CD4-positive, CD25-positive, alpha-beta regulatory T cell (primary cell): ENCODE data around the gene CDK18. TPM values are rescaled to one million over a fixed set of nuclear protein-coding genes. Genes with fewer than 3 reads are reported as not detected.

Source experiments
- ATAC-seq, 2 donors: fragments of 150-1000 bp; cut with Tn5 transposase; one replicate each; pipeline ENCODE4 v1.10.0; 2021; ENCODE audit warnings: low read depth in 2 of 2, moderate number of reproducible peaks in 2 of 2, moderate library complexity in 1 of 2
- DNase-seq, 3 donors: peaks; one replicate each; pipeline versions ENCODE4 v3.0.0 to v3.0.0-alpha.2; 2012 to 2022; ENCODE audit warnings: mixed read lengths in 1 of 3
- H3K27ac ChIP-seq: one replicate; pipeline ENCODE4 v1.7.0; 2013; ENCODE audit warnings: mild to moderate bottlenecking, low read length; ENCODE audit not compliant: insufficient read depth, poor library complexity, severe bottlenecking
- H3K27me3 ChIP-seq: one replicate; pipeline ENCODE4 v1.7.0; 2013; ENCODE audit warnings: low read length; ENCODE audit not compliant: control insufficient read depth, insufficient read depth
- H3K36me3 ChIP-seq: one replicate; pipeline ENCODE4 v1.7.0; 2013; ENCODE audit warnings: mild to moderate bottlenecking, low read length, moderate library complexity; ENCODE audit not compliant: control insufficient read depth, insufficient read depth
- H3K4me1 ChIP-seq: 2 replicates; pipeline ENCODE4 v1.7.0; 2013; ENCODE audit warnings: mild to moderate bottlenecking, low read length; ENCODE audit not compliant: insufficient read depth, control insufficient read depth, poor library complexity, severe bottlenecking
- H3K4me3 ChIP-seq: one replicate; pipeline ENCODE4 v1.7.0; 2013; ENCODE audit warnings: low read depth, mild to moderate bottlenecking, low read length, moderate library complexity
- H3K9me3 ChIP-seq, 2 experiments: 1 replicate in 1 of 2; 2 replicates in 1 of 2; pipeline ENCODE4 v1.7.0; 2013; ENCODE audit warnings: low read length in 2 of 2, mild to moderate bottlenecking in 1 of 2, moderate library complexity in 1 of 2; ENCODE audit not compliant: control insufficient read depth in 2 of 2
- H3K27ac Mint-ChIP-seq, 3 donors: one replicate each; pipeline ENCODE4 v1.8.0; 2020 to 2022; ENCODE audit warnings: mild to moderate bottlenecking in 3 of 3, mixed read lengths in 3 of 3, moderate library complexity in 2 of 3
- H3K27me3 Mint-ChIP-seq: one replicate; pipeline ENCODE4 v1.8.0; 2022; ENCODE audit warnings: mild to moderate bottlenecking, mixed read lengths
- H3K36me3 Mint-ChIP-seq: one replicate; pipeline ENCODE4 v1.8.0; 2020; ENCODE audit warnings: mixed read lengths
- H3K4me1 Mint-ChIP-seq, 4 donors: one replicate each; pipeline ENCODE4 v1.8.0; 2020 to 2022; ENCODE audit warnings: mixed read lengths in 4 of 4, mild to moderate bottlenecking in 1 of 4
- H3K4me3 Mint-ChIP-seq, 4 donors: one replicate each; pipeline ENCODE4 v1.8.0; 2020 to 2022; ENCODE audit warnings: mild to moderate bottlenecking in 4 of 4, mixed read lengths in 4 of 4, moderate library complexity in 3 of 4
- H3K9me3 Mint-ChIP-seq, 7 donors: one replicate each; pipeline ENCODE4 v1.8.0; 2020 to 2022; ENCODE audit warnings: mixed read lengths in 7 of 7, mild to moderate bottlenecking in 3 of 7, moderate library complexity in 2 of 7
- polyA plus RNA-seq, 4 donors: library from polyadenylated mRNA; unstranded; fragments of 300-500 nt; fragmentation: Illumina TruSeq; gene quantifications; one replicate each; pipeline ENCODE4 v1.2.3, GENCODE V29; 2021
- total RNA-seq: library from RNA; stranded (reverse); gene quantifications from one replicate; pipeline ENCODE4 v1.2.3, GENCODE V29; 2022

The CDK18 gene
- total and polyA plus RNA-seq, 5 donors from 2014 or later: 0.49 TPM; not detected in 4

DNA sequence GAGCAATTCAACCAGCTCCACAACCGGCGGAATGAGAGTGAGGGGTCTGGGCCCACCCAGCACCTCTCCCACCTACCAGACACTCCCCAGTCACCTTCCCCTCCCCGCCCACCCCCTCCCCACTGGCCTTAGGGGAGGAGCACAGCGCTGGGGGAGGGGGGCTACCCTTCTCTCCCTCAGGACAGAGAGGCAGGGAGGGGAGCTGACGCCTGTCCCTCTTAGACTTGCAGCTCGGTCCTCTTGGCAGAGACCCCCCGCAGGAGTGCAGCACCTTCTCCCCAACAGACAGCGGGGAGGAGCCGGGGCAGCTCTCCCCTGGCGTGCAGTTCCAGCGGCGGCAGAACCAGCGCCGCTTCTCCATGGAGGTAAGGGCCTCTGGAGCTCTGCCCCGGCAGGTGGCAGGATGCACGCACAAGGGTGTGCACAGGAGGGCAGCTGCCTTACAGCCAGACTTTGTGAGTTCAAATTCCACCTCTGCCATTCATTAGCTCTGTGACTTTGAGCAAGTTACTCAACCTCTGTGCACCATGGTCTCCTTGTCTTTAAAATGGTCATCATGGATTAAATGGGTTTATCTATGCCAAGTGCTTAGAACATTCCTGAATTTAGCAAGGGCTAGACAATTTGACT lies 18.9 kb downstream of the CDK18 start:
- DNase-seq (no peak), ATAC-seq (no peak)
- no peaks in the 10 kb centered on the region for H3K4me1 Mint-ChIP-seq
- no peaks in the 10 kb centered on the region for H3K36me3 Mint-ChIP-seq
- H3K4me3 ChIP-seq: no peak overlapping the region
- H3K27me3 ChIP-seq: no peaks in the 10 kb centered on the region
- H3K4me1 ChIP-seq: no peaks in the 10 kb centered on the region
- no peak overlapping the region for H3K4me3 Mint-ChIP-seq
- no peak overlapping the region for H3K27ac ChIP-seq
- H3K36me3 ChIP-seq: no peaks in the 10 kb centered on the region
- no peaks in the 10 kb centered on the region for H3K9me3 Mint-ChIP-seq
- H3K27me3 Mint-ChIP-seq: peaks cover 9% of the 10 kb centered on the region
- no peak overlapping the region for H3K27ac Mint-ChIP-seq
- H3K9me3 ChIP-seq: no peaks in the 10 kb centered on the region

GRCh38 chr1:205523891-205524793 lies 19.7 kb downstream of the CDK18 start:
- Histone ChIP-seq H3K4me1 (no peaks in the 10 kb centered on the region), H3K4me3 (no peak overlapping the region), H3K27me3 (no peaks in the 10 kb centered on the region), H3K9me3 (no peaks in the 10 kb centered on the region), H3K36me3 (no peaks in the 10 kb centered on the region), H3K27ac (no peak overlapping the region)
- H3K27ac Mint-ChIP-seq: no peak overlapping the region
- no peaks in the 10 kb centered on the region for H3K36me3 Mint-ChIP-seq
- H3K4me1 Mint-ChIP-seq: no peaks in the 10 kb centered on the region
- no peaks in the 10 kb centered on the region for H3K9me3 Mint-ChIP-seq
- peaks cover 9% of the 10 kb centered on the region for H3K27me3 Mint-ChIP-seq
- DNase-seq: peak; percentile 49 to 65 (median 64)
- peak in 1 of 2 donors; percentile 34 for ATAC-seq
- H3K4me3 Mint-ChIP-seq: no peak overlapping the region

- peaks cover 14% of the 10 kb centered on the region for H3K27me3 Mint-ChIP-seq
- no peak overlapping the region for H3K27ac ChIP-seq
- H3K36me3 Mint-ChIP-seq: no peaks in the 10 kb centered on the region
- no peak overlapping the region for H3K4me3 Mint-ChIP-seq
- H3K4me3 ChIP-seq: no peak overlapping the region
- no peak for ATAC-seq
- H3K4me1 Mint-ChIP-seq: peaks cover 0 to 5% (median 3%) of the 10 kb centered on the region in 4 donors
- H3K9me3 Mint-ChIP-seq: no peaks in the 10 kb centered on the region
- H3K27ac Mint-ChIP-seq: no peak overlapping the region
- H3K9me3 ChIP-seq: no peaks in the 10 kb centered on the region
- H3K36me3 ChIP-seq: no peaks in the 10 kb centered on the region
- peaks cover under 1% of the 10 kb centered on the region for H3K27me3 ChIP-seq
- DNase-seq: no peak
- H3K4me1 ChIP-seq: no peaks in the 10 kb centered on the region
Observed at GRCh38 chr1:205524794-205525101, 20.3 kb downstream of the CDK18 start.

DNA sequence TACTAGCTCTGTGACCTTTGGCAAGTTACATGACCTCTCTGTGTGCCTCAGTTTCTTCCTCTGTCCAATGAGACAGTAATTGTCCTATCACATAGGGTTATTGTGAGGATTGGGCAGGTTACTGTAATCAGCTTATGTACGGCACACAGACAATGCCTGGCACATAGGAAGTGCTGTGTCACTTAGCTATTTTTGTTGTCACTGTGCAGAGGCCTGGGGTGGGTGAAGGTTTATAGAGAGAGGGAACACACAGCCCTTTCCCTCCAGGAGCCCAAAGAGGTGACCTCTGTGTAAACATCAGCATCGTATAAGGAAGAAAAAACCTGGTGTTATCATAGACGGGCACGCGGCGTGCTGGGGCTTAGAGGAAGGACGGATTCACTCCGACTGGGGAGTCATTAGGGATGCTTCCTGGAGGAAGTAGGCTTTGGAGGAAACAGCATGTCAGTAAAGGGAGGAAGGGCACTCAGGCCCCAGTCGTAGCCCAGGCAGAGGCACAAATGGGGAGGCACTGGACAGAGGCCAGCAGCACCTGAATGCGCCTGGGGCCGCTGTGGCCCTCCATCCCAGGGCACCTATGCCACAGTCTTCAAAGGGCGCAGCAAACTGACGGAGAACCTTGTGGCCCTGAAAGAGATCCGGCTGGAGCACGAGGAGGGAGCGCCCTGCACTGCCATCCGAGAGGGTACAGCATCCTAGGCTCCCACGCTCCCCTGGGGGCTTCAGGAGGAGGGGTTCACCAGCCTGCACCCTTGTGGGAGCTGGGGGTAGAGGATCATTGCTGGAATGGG lies 21.2 kb downstream of the CDK18 start:
- H3K27me3 ChIP-seq: peaks cover 2% of the 10 kb centered on the region

GRCh38 chr1:205526431-205526830 lies 22.0 kb downstream of the CDK18 start:
- no peak for ATAC-seq

More for the DNA sequence above, 21.2 kb downstream of the CDK18 start:
- H3K36me3 Mint-ChIP-seq: no peaks in the 10 kb centered on the region
- peaks cover 0 to 6% (median 3%) of the 10 kb centered on the region in 4 donors for H3K4me1 Mint-ChIP-seq
- DNase-seq (no peak), ATAC-seq (no peak)
- H3K4me3 ChIP-seq: no peak overlapping the region
- no peak overlapping the region for H3K4me3 Mint-ChIP-seq
- H3K4me1 ChIP-seq: no peaks in the 10 kb centered on the region
- H3K9me3 ChIP-seq: no peaks in the 10 kb centered on the region
- H3K27ac Mint-ChIP-seq: no peak overlapping the region
- peaks cover 7% of the 10 kb centered on the region for H3K27me3 Mint-ChIP-seq
- no peak overlapping the region for H3K27ac ChIP-seq
- H3K36me3 ChIP-seq: no peaks in the 10 kb centered on the region
- H3K9me3 Mint-ChIP-seq: no peaks in the 10 kb centered on the region

GRCh38 chr1:205527931-205528330 lies 23.5 kb downstream of the CDK18 start:
- Histone ChIP-seq H3K9me3 (no peaks in the 10 kb centered on the region), H3K27me3 (peaks cover 2% of the 10 kb centered on the region), H3K4me3 (no peak overlapping the region), H3K27ac (no peak overlapping the region), H3K4me1 (no peaks in the 10 kb centered on the region), H3K36me3 (no peaks in the 10 kb centered on the region)
- H3K36me3 Mint-ChIP-seq: no peaks in the 10 kb centered on the region
- H3K27me3 Mint-ChIP-seq: peaks cover 6% of the 10 kb centered on the region
- no peak overlapping the region for H3K27ac Mint-ChIP-seq
- H3K4me3 Mint-ChIP-seq: no peak overlapping the region
- H3K4me1 Mint-ChIP-seq: peaks cover 0 to 6% (median 3%) of the 10 kb centered on the region in 4 donors
- no peak for ATAC-seq
- no peak for DNase-seq
- H3K9me3 Mint-ChIP-seq: no peaks in the 10 kb centered on the region

More at GRCh38 chr1:205526431-205526830, 22.0 kb downstream of the CDK18 start:
- Mint-ChIP-seq H3K27ac (no peak overlapping the region), H3K4me1 (peaks cover 0 to 6% (median 3%) of the 10 kb centered on the region in 4 donors), H3K27me3 (peaks cover 6% of the 10 kb centered on the region), H3K9me3 (no peaks in the 10 kb centered on the region), H3K4me3 (no peak overlapping the region), H3K36me3 (no peaks in the 10 kb centered on the region)
- H3K4me3 ChIP-seq: no peak overlapping the region
- H3K9me3 ChIP-seq: no peaks in the 10 kb centered on the region
- peaks cover 2% of the 10 kb centered on the region for H3K27me3 ChIP-seq
- no peaks in the 10 kb centered on the region for H3K4me1 ChIP-seq
- no peak overlapping the region for H3K27ac ChIP-seq
- DNase-seq: no peak
- no peaks in the 10 kb centered on the region for H3K36me3 ChIP-seq

DNA sequence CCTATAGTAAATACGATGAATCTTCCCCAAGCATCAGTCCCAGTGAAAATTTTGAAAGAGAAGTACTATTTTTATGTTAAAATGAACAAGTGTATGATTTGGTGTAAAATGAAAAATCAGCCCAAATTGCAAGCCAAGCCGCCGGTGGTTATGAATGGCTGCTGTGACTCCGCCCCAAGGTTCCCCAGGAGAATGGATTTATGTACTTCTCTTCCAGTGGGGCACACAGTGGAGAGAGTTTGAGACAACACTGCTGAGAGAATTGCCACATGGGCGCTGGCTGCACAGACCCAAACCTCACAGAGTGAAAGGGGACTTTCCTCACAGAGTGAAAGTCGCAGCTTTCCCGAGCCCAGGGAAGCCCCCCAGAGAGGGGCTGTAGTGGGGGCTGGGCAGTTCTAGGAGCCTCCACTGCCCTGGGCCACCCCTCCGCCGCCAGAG lies 24.0 kb downstream of the CDK18 start:
- no peaks in the 10 kb centered on the region for H3K9me3 Mint-ChIP-seq
- Histone ChIP-seq H3K4me3 (no peak overlapping the region), H3K27ac (no peak overlapping the region), H3K4me1 (no peaks in the 10 kb centered on the region), H3K9me3 (no peaks in the 10 kb centered on the region), H3K27me3 (peaks cover 2% of the 10 kb centered on the region), H3K36me3 (no peaks in the 10 kb centered on the region)
- no peak for DNase-seq
- no peak overlapping the region for H3K4me3 Mint-ChIP-seq
- no peak for ATAC-seq
- no peaks in the 10 kb centered on the region for H3K36me3 Mint-ChIP-seq
- H3K27me3 Mint-ChIP-seq: peaks cover 6% of the 10 kb centered on the region
- peaks cover 0 to 6% (median 3%) of the 10 kb centered on the region in 4 donors for H3K4me1 Mint-ChIP-seq
- H3K27ac Mint-ChIP-seq: no peak overlapping the region
